GM19395 (cell line): Measurements from ENCODE around the gene LRRC57.
"Not testable (repeated sequence)": the region's sequence is repeated elsewhere in the genome, so short reads cannot be mapped to it uniquely, and the experiment has no call there.

Experiments used
- ATAC-seq: cut with Tn5 transposase; IDR thresholded peaks from one replicate; pipeline ENCODE4 v1.9.1; 2021; ENCODE audit warnings: mild to moderate bottlenecking, moderate library complexity; ENCODE audit not compliant: unreplicated experiment

Gene LRRC57

DNA sequence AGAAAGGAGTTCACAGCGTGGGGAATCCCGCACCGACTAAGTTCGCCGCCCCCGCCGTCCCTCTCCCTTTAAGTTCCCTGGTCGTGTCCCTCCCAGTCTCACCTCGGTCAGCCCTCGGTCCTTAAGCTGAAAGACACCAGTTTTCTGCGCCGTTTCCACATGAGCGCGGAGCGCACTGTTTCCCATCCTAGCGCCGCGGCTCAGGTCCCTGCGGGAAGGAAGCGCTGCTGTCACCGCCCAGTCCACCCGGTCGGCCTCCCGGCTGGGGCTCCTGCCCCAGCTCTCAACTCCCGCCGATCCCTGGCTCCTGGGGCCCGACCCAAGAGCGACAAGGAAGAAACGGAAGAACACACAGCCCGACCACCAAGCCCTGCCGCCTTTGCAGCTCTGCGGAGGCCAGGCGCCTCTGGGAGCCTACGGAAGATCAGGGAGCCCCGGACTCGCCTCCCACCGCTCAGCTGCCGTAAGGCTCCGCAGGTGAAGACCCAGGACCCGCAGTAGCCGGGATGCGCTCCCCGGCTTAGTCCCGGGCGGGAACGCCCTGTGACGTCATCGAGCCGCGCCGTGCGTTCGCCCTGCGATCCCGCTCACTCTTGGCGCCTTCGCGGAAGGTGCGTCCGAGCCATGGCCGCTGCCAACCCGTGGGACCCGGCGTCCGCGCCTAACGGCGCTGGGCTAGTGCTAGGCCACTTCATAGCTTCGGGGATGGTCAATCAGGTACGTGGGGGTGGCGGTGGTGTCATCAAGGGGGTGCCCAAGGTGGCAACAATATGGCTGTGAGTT is at the start of gene LRRC57, which contains the start of gene HAUS2:
LRRC57 (minus strand) TSS at position 545 of the 783 bp plus-strand sequence; CDS start at position 186, 359 bp downstream.
HAUS2 (plus strand) TSS at position 590 of the 783 bp plus-strand sequence; CDS start at position 625, 35 bp downstream.
- ATAC-seq: peak; percentile 84

DNA sequence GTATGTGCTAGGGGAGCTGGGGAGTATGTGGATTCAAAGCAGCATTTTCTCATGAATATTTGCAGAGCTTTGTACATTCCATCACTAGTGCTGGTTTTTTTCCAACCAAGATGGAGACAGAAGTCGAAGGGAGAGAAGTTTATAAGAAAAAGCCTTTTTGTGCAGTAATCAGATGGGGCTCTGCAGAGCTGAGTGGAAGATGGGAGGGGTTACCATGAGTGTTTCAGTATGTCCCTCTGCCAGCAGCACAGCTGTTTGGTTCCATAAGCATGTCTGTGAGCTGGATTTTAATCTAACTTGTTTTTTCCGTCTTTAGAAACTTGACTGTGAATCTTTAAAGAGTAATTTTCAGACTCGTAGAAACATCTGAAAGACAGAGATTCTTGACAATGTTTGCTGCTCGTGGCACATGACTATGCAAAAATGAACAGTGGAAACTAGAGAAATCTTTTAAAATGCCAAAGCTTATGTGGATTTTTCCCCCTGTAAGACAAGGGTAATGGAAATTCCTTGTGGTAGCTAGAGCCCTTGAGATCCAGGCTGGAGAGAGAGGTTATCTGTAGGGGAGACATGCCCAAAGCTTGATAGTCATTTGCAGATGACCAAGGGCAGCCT is 47.1 kb upstream of the LRRC57 start:
- no peak for ATAC-seq

DNA sequence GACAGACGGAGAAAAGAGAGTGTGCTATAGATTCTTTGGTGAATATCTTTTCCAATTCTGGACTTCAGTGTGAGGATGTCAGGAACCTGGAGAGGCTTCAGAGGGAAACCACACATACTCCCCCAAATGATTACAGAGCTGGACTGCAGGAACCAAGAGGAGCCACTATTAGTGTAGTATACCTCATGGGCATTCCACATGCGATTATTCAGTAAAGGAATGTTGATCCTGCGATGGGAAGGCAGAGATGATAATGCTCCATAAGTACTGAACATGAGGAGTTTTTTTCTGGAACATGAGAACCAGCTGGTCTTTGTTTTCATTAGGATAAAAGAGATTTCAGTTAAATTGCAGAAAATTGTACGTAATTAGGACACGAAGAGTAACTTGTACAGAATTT is 45.5 kb upstream of the LRRC57 start:
- ATAC-seq: no peak

DNA sequence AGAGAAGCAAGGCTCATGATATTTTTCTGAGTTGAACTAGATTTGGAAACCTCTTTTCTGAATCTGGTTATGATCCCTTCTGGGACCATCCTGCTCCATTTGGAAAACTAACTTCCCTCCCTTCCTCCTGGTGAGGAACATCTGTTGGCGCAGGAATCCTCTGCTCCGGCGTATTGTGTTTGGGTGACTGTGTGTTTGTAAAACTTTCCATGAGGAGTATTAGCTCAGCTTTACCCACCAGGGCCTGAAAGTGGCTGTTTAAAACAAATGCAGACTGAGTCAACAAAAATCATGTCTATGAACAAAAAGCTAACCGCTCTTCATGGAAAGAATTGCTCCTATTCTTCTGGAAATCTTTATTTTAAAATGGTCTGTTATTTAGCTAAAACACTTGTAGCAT is 44.5 kb upstream of the LRRC57 start:
- ATAC-seq: no peak

DNA sequence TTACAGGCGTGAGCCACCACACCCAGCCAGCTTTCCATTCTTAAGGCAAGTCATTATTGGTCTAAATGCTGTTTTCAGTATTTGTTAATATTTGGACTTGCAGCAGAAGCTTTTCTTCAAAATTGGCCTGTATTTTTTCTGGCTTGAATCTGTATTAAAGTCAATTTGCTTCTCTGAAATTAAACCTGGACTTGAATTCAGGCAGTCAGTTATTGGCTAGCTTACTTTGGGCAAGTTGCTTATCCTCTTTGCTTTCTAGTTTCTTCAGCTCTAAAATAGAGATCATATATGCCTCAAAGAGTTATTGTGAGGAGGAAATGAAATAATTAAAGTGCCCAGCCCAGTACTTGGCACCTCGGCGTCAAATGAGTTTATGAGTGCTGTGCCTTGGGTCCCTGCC is 44.1 kb upstream of the LRRC57 start:
- ATAC-seq: no peak

DNA sequence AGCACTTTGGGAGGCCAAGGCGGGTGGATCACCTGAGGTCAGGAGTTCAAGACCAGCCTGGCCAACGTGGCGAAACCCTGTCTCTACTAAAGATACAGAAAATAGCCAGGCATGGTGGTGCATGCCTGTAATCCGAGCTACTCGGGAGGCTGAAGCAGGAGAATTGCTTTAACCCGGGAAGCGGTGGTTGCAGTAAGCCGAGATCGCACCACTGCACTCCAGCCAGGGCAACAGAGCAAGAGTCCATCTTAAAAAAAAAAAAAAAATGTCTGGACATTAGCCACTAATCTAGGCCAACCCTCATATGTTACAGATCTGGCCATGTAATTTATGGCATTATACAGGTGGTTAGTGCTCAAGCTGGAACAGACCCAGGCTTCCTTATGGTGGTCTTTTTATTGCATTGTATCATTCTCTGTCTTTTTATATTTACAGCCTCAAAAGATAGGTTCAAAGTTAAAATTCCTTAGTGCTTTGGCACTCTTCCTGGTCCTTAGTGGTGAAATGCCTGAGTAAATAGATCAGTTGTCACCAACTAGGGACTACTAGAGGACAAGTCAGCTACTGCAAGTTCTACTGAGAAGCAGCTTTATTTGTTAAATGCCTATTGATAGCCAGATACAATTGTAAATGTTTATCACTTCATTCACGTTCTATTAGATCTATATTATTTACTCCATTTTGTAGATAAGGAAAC is 42.8 kb upstream of the LRRC57 start:
- no peak for ATAC-seq

DNA sequence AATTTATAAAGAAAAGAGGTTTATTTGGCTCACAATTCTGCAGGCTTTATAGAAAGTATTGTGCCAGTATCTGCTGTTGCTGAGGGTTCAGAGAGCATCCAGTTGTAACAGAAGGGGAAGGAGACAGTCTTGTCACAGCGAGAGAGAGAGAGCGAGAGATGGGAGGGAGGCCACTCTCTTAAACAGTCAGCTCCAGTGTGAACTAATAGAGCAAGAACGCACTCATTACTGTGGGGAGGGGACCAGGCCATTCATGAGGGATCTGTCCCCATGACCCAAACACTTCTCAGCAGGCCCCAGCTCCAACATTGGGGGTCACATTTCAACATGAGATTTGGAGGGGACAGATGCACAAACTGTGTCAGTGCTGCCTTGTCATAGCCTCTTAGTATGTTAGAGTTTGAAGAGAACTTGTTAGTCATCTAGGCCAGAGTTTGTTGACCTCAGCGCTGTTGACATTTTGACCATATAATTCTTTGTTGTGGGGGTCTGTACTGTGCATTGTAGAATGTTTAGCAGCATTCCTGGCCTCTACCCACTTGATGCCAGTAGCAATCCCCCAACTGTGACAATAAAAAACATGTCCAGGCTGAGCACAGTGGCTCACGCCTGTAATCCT is 42.1 kb upstream of the LRRC57 start:
- ATAC-seq: no peak

DNA sequence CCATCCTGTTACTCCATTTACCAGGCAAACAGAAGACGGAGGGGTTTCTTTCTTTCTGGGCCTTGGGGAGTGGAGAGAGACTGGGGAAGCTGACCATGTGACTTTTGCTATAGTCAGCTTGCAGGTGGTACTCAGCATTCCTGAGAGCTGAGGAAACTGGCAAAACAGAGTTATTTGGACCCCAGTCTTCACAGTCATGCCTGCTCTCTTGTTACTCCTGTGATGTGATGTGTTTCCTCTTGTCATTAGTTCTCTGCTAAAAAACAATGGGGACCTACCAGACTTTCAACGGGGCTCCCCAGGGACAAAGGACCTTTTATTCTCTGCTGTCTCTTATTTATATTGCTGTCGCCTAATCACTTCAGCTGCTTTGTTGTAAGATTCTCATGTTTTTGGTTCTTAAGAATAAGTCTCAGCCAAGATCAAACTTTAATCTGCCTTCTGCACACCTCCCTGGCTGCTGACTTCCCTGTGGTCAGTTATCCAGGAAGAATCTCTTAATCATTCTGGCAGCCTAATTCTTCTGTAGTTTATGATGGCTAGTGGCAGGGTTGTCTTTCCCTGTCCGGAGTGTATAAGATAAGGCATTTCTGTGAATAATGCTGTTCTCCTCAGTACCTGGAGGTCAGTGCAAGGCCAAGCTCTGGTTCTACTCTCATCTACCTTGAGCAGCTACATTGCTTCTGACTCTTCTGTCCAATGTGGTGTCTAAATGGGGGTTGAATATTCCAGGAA is 35.6 kb upstream of the LRRC57 start:
- no peak for ATAC-seq

DNA sequence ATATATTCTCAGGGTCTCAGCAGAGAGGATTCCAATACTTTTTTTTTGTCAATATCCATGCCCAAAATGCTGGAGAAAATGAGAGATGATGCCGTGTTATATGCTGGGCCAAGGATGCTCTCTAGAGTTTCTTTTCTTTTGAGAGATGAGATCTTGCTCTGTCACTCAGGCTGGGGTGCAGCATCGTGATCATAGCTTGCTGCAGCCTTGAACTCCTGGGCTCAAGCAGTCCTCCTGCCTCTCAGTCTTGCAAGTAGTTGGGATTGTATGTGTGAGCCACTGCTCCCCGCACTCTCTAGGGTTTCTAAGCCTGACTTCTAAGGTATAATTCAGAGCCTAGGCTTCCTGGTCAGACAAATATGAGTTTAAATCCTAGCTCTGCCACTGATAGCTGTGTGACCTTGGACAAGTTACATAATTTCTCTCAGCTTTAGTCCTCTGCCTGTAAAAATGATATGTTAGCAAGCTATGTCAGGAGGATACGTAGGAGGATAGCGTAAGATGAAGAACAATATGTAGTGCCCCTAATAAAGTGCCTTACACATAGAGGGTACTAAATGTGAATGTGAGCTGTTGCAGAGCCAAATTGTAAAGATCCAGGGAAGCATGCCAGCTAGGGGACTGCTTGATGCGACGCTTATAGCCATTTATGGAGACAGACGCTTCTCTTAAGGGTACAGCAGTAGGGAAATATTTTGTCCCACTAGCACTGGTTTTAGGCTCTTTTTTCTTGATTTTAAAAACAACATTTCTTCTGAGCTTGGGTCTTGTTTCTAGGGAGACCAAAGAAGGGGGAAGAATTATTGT is 34.2 kb upstream of the LRRC57 start:
- ATAC-seq: no peak

DNA sequence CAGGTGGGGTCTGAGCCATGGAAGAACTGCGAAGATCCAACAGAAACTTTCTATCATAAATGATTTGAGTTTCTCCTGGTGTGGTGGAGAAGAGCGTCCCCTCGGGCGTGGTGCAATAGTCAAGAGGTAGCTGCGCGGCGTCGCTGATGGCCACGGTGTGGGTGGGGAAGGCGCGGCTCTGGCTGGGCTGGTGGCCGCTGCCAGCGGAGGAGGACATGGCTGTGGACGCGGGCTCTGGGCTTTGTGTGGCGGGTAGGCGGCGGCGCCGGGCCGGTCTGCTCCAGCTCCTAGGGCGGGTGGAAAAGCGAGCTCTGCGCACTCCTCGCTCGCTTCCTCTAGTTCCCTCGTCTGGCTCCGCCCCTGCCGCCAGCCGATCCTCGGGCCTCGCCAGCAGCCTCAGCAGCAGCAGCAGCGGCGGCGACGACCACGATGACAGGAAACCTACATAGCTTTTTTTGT is 32.7 kb upstream of the LRRC57 start:
- ATAC-seq: peak; percentile 74

DNA sequence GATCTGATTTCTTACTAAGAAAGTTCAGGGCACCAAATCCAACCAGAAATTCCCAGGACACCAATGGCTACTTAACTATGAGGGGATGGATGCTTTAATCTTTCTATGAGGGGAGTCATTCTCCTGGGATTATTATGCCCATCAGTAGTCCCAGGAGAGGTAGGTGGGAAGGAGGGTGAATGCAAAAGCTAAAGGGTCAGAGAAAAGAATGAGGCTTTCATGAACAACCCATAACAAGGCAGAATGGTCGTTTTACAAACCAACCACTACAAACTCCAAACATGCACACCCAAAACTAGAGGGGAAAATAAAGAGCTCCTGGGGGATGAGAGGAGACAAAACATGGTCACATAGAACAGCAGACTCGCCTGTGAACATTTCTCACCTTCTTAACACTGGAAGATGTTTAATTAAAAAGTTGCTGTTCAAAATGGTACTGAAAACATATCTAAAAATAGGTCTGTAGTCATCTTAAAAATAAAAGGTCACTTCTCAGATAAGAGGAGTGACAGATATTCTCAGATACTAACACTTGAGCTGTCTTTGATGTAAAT is 30.5 kb upstream of the LRRC57 start:
- ATAC-seq: no peak

DNA sequence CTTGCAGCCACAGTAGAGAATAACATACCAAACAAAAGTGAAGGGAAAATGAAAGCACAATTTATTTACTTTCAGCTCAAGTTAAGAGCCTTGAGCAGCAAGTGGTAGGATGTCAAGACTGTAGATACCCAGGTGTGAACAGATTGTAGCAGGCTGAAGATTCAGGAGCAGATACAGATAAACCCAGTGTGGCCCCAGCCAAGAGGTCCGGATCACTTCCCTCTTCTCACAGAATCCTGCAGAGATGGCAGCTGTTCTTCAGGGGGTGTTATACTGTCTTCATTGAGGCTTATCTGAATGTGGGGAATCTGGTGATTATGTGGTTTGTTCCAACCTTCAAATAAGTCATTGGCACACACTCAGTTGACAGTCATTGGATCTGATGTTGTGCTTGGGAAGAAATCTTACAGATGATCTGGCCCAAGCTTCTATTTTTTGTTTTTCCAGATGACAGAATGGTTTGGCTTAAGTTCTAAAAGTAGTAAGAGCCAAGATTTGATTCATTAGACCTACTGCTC is 29.0 kb upstream of the LRRC57 start:
- ATAC-seq: no peak

DNA sequence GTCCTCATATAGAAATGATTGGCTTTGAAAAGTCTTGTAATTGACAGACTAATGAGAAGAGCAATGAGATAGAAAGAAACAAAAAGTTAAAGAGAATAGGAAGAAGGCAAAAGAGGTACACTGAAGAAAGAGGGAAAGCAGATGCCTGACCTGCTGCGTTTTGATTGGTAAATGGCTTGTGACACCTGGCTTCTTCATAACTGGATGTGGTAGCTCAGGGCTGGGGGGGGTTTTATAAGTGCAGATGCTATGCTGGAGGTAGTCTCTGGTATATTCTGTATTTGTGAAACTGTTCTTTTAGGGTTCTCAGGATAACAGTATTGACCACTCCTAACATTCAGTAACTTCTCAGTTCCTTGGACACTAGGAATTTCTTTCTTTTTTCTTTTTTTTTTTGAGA is 28.2 kb upstream of the LRRC57 start:
- no peak for ATAC-seq

DNA sequence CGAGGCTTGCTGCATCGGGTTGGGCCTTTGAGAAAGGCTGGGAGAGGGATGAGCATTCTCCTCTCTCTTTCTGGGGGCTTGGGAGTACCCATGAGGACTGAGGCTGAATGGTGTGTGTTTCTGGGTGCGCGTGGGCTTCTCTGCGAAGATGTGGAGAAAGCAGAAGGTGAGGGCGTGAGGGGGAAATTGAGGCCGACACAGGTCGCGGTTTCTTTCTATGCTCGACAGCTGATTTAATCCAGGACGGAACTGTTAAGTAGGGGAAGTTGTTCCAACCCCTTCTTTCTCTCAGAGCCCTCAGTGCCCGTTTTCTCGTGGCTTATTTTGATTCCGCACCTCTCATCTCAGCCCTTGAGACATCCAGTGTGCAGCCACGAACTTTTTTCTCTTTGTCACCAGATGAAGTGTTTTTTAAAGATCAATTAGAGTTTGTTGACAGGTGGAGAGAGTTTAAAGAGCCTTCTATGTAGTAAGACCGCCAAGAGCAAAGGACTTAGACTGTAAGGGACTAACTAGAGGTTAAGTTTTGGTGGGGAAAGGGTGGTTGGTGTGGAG is 27.5 kb upstream of the LRRC57 start:
- no peak for ATAC-seq

DNA sequence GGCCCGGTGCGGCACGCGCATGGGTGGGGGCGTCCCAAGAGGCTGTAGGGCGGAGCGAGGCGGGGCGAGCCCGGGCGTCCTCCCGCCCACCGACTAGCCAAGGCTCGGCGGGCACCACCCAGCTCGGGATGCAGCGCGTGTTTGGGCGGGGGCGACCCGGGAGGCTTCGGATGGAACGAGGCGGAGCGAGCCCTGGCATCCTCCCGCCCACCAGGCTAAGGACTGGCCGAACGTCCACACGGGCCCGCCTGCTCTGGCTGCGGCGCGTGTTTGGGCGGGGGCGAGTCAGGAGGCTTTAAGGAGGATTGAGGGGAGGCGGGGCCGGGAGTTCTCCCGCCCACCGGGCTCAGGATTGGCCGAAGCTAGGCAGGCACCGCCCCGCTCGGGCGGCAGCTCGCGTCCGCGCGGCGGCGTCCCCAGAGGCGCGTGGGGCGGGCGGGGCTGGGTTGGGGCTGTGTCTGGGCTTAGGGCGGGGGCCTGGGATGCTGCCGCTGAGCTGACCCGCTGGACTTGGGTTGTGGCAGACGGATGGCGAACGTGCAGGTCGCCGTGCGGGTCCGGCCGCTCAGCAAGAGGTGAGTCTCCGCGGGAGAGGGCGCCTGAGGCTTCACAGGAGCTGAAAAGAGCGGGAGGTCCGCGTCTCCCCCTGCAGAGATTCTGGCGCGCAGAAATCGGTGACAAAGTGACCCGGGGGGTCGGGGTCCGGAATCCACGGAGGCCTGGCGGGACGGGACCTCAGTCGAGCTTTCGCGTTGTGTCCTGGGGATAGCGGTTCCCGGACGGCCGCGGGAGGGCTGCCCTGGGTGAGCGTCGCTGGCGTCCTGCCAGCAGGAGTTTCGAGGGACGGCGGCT is 26.8 kb upstream of the LRRC57 start, which contains the start of gene STARD9:
STARD9 (plus strand) TSS at position 419 of the 852 bp plus-strand sequence; CDS start at position 529, 110 bp downstream.
- peak; percentile 88 for ATAC-seq

DNA sequence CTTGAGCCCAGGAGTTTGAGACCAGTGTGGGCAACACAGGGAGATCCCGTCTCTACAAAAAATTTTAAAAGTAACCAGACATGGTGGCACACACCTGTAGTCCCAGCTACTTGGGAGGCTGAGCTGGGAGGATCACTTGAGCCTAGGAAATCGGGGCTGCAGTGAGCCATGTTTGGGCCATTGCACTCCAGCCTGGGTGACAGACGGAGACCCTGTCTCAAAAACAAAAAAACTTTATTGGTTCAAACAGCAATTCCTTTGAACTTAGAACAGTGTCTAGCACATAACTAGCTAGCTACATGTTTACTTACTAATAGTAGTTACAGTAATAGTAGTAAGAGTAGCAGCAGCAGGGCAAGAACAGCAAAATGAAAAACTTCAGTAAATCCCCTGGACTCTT is 10.1 kb upstream of the LRRC57 start:
- ATAC-seq: no peak

DNA sequence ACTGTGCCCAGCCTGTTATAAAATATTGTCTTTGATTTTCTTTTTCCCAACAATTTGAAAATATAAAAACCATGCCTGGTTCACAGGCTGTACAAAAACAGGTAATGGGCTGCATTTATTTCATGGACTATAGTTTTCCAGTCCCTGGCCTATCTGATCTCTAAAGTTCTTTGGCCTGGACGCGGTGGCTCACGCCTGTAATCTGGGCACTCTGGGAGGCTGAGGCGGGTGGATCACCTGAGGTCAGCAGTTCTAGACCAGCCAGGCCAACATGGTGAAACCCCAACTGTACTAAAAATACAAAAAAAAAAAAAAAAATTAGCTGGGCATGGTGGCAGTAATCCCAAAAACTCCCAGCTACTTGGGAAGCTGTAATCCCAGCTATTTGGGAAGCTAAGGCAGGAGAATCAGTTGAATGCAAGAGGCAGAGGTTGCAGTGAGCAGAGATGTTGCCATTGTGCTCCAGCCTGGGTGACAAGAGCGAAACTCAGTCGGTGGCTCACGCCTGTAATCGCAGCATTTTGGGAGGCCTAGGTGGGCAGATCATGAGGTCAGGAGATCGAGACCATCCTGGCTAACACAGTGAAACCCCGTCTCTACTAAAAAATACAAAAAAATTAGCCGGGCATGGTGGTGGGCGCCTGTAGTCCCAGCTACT is 8.1 kb upstream of the LRRC57 start:
- not testable (repeated sequence) for ATAC-seq
